HG03139 (cell line): Measurements from ENCODE around the gene C22orf31.

ENCODE experiments used
- ATAC-seq: cut with Tn5 transposase; IDR thresholded peaks from one replicate; pipeline ENCODE4 v1.9.1; 2021; ENCODE audit not compliant: unreplicated experiment

C22orf31 gene

DNA sequence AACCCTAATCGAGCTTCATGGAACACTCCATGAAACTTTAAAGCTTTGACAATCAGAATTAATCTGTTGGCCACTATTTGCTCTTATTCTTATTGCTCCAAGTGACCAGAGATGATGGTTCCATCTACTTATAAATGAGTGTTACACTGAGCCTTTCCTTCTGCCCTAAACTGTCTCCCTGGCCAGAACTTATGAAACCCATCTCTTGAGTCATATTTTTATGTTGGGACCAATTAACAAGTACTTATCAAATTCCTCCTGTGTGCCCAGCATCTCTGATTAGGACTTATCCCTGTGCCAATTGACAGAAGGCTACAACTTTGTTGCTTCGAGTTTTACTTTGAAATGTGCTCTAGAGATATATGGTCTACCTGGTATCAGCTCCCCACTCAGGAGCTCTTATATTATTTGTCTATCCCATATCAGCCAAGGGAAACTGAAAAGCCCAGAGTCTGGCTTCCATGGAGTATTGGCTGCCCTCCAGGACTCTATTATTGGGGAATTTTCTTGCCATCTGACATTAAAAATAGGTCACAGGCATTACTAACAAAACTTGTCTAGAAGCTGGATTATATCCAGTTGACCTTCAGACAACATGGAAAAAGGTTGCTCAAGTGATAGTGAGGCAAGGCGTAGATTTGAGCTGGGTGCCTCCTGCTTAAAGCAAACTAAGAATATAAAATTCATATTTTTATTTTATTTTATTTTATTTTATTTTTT lies 20.0 kb upstream of the C22orf31 start:
- no peak for ATAC-seq

DNA sequence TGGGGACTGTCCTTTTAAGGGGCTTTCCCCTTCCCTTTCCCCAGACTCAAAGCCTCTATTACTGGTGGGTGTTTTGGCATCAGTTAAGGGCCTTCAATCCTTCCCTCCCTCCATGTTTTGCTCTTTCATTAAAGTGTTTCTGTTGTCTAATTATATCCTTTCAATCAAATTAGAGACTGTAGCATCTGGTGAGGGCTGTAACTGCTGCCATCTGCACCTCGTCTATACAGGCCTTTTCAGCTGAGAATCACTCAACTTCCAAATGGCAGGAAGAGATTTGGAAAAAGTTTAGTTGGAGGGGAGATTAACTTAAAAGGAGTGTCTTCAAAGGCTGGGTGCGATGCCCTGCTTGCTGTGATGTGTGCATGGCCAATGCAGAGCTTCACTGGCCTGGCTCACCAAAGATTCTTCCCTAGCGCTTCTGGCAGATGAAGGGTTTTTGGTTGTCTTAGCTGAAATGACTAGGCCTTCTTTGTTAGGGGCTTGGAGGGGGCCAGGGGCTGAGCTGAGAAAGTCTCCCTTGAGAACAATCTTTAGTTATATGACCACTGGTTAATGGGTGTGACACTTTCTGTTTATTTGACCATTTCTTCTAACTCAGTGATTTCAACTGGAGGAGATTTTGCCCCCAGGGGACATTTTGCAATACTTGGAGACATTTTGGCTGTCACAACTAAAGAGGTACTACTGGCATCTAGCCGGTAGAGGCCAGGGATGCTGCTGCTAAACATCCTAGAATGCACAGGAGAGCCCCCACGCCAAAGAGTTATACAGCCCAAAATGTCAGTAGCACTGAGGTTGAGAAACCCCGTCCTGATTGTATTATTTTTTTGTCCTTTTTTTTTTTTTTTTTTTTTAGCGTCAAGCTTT lies 18.7 kb upstream of the C22orf31 start:
- no peak for ATAC-seq

DNA sequence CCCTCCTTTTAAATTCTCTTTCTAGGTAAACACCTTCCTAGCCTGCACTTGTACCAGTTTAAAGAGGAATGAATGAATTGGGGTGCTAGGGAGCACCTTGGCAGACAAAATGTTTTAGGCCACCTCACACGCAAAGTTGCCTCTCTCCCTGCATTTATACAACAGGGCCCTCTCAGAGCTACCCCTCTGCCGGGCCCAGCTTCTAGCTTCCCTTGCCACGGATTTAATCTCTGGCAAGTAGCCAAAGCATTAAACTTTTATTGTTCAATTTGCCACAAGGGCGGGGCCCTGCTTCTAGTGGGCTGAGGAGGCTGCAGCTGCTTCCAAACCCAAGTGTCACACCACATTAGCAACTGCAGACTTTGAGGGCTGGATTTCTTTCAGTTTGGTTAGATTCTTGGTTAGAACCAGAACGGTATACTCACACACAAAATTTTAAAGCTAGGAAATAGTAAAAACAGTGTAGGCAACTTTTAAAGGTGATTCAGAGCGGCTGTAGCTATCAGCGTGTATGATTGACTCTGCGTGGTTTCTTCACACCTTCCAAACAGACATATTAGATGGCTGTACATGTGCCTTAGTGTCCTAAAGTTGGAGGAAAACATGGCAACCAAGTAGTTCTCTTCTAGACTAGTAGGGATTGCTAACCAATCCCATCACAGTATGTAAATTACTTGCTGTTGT lies 17.7 kb upstream of the C22orf31 start:
- ATAC-seq = no peak

DNA sequence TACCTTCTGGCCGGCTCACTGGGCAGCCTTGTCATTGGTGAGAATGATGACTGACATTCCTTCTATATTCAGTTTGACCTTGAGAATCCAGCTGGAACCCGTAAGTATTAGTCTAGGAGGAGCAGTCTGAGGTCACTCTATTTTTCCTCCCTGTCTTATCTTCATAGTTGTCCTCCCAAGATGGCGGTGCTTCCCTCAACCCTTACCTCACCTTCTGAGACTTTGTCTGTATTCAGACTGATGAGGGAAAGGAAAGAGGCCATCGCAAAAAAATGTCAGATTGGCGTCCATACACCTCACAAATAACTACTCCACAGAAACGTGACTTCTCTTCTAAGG lies 17.2 kb upstream of the C22orf31 start:
- ATAC-seq = no peak

- ATAC-seq = no peak
These were observed 16.6 kb upstream of the C22orf31 start for GRCh38 chr22:29078036-29078868.

DNA sequence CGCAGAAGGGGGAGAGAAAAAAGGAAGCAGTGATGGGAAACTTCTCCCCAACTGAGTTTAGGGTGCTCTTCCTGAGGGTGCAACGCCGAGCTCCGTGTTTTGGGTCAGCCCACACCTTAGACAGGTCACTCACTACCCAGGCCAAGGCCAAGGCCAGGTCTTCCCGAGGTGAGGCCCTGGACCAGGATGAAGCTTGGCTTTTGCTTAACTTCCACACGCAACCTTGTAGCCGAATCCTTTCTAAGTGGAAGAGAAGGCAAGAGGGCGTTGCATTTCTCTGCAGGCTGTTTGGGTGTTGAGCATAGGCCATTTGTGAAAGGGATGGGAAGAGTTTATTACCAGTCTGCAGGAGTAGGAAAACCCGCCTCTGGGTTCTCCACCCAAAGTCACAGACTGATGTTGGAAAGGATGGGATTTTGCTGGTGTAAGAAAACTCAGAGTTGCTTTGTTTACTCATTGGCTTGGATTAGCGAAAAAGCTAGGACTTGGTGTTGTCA lies 12.7 kb upstream of the C22orf31 start:
- ATAC-seq = no peak

DNA sequence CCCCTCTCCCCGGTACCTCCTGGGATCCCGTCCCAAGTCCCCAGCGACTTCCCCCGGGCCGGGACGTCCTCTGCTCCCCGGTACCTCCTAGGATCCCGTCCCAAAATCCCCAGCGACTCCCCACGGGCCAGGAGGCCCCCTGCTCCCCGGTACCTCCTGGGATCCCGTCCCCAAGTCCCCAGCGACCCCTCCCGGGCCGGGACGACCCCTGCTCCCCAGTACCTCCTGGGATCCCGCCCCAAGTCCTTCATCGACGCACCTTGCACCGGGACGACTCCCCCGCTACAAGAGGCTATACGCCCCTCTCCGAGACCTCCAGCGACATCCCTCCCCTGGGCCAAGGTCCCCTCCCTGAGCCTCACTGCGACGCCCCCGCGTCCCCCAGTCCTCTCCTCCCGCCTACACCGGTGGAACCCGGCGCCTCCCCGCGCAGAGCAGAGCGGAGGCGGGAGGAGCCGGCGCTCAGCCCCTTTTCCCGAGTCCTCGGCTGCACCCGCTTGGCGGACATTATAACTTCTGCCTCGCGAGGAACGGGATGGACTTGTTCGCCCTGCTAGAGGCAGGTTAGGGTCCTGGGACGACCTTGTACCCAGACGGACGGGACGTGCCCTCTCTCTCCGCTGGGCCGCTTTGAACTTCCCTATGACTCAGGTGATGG lies 12.1 kb upstream of the C22orf31 start:
- ATAC-seq = no peak

- no peak for ATAC-seq
These were observed 11.5 kb upstream of the C22orf31 start, which contains the start of gene KREMEN1 for GRCh38 chr22:29072979-29073617. Gene KREMEN1 (plus strand): TSS chr22:29073035. CDS start chr22:29073131, 96 bp downstream.

DNA sequence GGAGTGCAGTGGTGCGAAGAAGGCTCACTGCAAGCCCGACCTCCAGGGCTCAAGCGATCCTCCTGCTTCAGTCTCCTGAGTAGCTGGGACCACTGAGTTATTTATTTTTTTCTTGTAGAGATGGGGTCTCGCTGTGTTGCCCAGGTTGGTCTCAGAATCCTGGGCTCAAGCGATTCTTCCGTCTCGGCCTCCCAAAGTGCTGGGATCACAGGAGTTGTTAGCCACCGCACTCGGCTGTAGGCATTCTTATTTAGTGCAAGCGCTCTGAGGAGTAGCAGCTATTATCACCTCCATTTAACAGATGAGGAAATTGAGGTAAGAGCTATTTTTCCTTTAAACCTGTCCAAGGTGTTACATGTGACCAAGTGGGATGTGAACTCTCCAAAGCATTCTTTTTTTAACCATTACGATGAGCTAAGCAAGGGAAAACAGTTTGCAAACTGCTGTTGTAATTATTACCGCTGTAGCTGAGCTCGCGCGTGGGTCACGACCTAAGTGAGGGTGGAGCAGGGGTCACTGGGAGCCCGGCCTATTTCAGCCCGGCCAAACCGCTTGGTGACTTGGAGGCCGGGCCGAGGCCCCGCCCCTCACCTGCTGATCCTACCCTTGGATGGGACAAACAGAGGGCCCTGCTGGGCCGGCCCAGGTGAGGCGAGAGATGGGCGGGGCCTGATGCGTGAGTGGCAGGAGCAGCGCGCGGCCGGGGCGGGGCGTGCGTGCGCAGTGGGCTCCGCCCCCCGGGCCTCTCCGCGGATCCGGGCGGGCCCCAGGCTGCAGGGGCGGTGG lies 10.8 kb upstream of the C22orf31 start:
- peak; percentile 86 for ATAC-seq

- ATAC-seq = no peak
These were observed 9.8 kb upstream of the C22orf31 start for GRCh38 chr22:29071261-29072045.

- ATAC-seq = no peak
These were observed 8.9 kb upstream of the C22orf31 start for GRCh38 chr22:29070490-29070889.

- no peak for ATAC-seq
These were observed 7.8 kb upstream of the C22orf31 start for GRCh38 chr22:29069463-29069862.

DNA sequence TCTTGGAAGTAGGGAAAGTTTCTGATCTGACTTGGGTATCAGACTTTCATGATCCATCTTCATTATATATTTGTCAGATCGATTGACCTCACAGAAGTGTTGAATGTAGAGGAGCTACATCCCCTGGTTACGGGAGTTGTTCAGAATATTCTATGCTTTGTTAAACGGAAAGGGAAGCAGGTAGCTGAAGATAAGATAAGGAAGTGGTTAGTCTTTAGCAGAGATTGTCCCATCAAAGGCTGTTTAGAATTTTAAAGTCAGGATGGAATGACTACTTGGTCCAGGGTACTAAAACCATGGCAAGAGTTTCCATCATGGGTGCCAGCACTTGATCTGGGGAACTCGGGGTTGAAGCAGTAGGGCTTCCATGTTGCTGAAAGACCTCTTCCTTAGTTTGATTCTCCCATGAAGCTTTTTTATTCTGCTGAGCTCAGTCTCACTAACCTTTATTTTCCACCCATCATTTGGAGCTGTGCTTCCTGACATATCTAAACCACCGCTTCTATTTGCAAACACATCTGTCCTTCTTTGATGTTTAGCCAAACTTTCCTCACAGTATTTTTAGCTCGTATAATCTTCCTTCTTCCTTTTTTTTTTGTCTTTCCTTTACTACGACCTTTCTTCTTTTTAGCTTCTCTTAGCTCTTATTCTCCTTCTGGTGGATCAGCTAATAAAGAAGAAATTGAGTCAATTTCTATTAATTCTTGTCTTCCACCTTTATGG lies 4.0 kb upstream of the C22orf31 start:
- ATAC-seq = no peak

DNA sequence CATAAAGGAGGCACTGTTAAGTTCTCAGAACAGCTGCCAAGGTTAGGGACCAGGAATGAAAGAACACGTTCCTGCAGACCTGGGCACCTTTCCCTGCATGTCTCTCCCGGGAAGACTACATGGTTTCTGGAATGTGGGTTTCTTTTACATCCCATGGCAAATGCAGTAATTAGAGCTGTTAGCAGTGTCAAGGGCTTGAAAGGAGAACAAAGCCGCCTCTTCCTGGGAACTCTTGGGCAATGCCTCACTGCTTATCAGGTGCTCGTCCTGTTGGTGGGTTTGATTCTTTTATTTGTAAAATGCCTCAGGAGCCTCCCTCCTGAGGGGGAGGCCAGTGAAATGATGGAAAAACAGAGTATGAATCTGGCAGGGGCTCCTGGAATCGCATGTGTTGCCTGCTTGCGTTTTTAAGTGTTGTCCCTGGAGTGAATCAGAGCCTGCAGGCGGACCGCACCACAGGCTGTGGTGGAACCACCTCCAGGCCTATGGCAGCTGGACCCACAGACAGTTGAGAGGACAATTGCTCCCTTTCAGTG lies 723 bp upstream of the C22orf31 start:
- no peak for ATAC-seq

DNA sequence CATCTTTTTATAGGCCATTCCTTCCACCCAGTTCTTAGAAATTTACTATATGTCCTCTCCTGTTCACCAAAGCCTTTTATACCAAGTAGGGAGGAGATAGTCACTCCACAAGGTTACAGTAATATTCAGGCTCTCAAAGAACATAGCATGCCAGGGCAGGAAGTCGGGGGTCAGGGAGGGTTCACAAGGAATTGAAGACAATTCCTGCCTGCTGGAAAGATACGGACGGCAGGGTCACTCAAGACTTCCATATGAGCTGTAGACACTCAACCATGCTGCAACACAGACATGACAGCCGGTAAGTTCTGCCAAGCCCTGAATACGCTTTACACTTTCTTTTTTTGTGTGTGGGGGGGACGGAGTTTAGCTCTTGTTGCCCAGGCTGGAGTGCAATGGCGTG lies 700 bp downstream of the C22orf31 start:
- ATAC-seq = no peak

DNA sequence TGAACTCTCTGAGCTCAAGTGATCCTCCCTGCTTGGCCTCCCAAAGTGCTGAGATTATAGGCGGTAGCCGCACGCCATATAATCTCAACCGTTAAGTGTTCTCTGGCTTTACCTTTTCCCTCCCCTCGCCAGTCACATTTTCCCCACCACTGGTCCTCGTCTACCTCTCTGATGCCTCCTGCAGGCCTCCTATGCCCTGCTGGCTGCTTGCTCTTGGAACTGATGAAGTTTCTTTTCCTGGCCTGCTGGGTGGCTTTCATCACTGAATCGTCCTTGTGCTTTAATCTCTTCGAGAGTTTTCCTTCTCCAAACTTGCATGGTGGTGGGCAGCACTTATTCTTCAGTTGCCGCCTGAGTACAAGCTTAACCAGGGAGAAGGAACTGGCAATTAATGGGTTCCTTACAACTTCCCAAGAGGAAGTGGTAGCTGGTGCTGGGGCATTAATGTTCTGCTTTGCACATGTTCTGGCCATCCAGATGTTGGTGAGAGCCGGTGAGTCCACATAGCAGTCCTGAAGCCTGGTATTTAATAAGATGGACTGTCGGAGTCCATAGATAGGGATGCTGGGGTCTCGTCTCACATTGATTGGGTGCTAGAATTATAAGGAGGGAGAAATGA lies 1.3 kb downstream of the C22orf31 start:
- ATAC-seq = no peak

DNA sequence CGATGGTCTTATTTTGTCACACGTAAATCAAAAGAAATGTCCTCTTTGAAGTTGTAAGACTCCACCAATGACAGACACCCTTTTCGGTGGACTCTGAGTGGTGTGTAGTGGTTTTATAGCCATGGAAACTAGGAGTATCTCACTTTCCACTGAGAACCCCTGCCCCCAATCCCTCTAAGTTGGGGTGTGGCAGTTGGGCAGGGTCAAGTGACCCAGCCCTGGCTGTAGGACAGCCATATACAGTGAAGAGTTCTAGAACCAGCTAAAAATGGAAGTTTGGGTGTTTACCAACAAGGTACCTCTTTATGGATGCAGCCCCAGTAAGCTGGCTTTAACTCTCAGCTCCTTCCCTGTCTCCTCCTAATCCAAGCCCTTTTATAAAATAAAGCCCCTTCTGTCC lies 5.2 kb downstream of the C22orf31 start:
- ATAC-seq = no peak
